Measurements from ENCODE around the gene FTO.

FTO gene

DNA sequence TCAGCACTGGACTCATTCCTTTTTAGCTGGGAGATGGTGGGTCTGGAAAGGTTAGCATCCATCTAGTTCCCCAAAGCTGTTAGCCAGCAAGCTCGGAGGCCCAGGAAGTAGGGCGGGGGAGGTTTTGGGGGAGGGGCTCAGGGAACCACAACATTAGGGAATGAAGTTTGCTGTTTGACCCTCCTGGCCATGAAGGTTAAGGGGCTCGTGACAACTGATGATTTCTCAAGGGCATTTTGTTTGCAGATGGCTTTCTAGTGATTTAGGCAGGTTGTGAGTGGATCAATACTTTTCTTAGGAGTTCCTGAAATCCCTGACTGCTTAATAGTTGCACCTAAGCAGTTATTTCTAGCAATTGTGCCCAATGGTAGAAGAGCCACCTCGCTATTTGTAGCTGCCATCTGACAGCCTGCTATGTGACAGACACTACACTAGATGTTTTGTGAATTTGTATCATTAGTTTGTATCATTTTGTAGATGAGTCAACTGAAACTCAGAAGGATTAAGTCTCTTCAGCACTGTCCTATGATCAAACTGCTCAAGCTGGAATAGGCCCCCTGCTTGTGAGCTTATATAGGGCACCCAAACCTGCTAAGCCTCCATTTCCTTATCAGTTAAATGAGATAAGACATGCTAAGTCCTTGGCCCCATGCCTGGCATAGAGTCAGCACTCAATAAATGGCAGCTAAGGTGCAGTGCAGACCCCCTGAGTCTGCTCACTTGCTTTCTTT lies 436.3 kb downstream of the FTO start:
- DNase-seq = no peak

DNA sequence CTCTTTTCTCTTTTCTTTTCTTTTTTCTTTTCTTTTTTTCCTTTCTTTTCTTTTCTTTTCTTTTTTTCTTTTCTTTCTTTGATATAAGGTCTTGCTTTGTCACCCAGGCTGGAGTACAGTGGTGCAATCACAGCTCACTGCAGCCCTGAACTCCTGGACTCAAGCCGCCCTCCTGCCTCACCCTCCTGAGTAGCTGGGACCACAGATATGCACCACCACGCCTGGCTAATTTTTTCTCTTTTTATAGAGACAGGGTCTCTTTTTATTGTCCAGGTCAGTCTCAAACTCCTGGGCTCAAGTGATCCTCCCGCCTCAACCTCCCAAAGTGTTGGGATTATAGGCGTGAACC lies 436.8 kb downstream of the FTO start:
- no peak for DNase-seq

DNA sequence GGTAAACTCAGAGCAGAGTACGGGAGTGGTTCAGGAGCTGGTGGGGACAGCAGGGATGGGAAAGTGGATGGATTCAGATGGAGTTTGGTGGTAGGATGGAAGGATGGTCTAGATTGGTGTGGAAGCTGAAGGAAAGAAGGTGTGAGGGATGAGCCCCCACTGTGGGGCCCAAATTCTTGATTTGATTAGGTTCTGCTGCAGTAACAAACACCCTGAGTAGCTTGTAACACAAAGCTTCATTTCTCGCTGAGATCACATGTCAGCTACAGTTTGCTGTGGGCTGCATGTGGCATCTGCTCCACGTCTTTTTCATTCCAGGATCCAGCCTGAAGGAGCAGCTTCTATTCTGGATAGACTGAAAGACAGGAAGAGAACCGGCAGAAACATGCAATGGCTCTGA lies 438.8 kb downstream of the FTO start:
- no peak for DNase-seq

DNA sequence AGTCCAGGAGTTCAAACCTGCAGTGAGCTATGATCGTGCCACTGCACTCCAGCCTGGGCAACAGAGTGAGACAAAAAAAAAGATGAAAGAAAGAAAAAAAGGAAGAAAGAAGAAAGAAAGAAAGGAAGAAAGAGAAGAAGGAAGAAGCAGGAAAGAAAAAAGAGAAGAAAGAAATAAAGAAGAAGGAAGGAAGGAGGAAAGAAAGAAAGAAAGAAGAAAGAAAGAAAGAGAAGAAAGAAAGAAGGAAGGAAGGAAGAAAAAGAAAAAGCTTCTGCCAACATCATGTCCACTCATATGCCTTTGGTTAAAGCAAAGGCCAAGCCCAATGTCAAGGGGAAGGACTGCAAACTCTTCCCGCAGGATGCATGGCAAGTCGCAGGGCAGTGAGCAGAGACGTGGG lies 439.5 kb downstream of the FTO start:
- no peak for DNase-seq

DNA sequence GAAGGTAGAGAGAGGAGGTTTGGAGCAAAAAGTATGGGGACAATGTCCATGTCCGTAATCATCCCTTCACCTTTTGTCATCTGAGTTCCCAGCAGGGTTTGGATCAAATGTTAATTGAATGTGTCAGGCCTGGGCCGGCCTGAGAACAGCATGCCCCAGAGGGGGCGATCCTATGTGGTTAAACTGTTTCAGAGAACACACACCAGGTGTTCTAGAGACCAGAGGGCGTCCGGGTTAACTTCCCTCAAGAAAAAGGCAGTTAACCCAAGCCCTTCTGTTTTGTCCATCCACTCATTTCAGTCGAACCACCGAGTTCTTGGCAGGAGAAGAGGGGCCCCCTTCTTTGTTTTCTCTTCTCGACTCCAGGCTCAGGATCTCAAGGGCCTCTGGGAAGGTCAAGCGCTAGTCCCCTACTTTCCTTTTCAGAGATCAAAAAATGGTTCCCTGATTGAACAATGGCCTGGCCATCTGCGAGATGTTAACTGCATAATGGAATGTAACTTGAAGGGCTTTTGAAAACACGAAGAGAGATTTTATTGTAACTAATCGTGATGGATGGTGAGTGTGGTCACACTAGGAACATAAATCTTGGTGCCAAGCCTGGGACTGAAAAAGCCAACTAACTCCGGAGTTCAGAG lies 440.1 kb downstream of the FTO start:
- DNase-seq = no peak

DNA sequence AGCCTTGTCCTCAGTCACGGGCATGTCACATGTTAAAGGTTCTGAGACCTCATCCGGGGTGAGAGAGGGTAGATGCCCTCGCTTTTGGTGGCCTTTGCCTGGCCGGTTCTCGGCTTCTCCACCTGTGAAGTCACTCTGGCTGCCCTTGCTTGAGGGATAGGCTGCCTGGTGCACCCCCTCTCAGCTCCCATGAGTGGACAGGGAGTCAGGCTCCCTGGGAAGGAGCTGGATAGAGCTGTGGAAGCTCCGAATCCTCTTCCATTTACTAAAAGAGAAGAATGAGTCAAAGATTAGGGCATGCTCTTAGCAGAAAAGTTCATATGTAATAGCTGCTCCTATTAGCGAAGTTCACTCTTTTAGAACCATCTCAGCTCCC lies 440.6 kb downstream of the FTO start:
- no peak for DNase-seq

DNA sequence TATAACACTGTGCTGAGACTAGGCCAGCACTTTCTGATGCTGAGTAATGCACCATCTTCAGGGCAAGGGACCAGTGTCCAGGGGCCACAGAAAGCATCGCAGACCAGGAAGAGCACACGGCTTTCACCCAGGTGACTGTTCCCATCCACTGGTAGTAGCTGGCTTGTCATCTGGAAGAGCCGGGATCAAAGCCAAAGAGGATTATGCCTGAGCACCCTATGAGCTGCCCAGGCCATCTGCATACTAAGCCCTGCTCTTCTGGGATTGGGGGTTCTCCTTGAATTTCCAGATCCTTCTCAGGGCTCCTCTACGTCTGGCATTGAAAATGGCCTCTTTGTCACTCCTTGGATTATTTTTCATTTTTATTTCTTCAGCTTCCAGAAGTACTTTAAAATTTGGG lies 441.9 kb downstream of the FTO start:
- DNase-seq = peak; percentile 6

DNA sequence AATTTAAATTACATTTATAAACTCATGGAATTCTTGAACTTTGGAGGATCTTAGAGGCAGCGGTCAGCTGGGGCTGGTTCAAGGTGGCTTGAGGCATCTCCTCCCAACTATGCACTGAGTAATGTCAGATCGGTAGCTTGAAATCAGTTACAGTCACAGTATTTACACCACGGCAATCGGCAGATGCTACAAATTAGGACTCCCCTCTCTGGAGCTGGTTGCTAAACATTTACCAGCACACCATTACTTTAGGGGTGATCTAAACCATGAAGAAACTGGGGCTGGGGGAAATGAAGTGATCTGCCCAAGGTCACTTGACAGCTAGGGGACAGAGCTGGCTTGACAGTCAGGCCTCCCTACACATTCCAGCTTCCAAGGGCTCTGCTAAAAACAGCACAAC lies 445.0 kb downstream of the FTO start:
- DNase-seq = no peak

DNA sequence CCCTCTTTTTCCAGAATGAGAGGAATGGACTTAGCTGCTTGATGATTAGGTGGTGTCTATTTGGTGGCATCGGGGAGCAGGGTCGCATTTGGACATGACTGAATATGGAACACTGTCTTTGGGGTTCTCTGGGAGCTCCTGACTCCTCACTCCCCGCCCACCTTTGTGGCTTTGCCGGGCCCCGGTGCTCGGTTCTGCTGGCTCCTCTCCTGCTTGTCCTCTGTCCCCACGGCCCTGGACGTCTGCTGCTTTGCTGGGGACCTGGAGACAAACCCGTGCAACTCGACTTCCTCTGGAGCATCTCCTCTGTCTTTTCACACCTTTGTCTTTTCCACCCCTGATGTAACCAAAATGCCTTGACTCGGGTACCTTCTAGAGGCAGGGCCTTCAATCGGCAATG lies 446.9 kb downstream of the FTO start:
- DNase-seq = no peak

DNA sequence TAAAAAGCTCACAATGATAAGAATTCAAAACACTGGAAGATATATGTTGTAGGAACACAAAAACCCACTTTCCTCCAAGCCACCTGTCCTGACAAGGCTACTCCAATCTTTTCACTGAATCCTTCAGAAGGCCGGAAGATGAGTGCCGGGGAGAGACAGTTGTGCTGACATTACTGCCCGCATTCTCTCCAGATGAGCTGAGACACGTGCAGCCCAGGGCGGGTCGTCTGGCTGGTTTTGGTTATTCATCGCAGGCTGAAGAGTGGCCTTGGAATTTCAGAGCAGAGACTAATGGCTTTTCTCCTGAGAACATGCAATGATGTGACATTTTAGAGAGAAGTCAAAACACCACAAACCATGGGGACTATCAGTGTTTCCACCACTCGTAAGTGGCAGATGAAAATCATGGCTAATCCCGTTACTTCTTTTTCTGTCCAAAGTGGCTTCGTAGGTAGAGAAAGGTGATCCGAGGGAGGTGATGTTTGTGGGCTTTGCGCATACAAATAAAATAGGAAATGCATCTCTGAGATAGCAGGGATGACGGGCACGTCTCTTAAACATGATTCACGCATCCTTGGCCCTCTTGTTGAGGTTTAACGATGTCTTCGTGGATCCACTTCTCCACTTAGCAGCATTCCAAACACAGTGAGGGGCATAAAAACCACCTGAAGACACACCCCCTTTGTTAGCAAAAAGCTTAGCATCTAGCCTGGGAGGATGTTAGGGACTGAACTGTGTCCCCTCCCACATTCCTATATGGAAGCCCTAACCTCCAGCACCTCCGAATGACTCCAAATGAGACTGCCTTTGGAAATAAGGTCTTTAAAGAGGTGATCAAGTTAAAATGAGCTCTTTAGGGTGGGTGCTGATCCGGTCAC lies 448.6 kb downstream of the FTO start:
- DNase-seq = no peak

DNA sequence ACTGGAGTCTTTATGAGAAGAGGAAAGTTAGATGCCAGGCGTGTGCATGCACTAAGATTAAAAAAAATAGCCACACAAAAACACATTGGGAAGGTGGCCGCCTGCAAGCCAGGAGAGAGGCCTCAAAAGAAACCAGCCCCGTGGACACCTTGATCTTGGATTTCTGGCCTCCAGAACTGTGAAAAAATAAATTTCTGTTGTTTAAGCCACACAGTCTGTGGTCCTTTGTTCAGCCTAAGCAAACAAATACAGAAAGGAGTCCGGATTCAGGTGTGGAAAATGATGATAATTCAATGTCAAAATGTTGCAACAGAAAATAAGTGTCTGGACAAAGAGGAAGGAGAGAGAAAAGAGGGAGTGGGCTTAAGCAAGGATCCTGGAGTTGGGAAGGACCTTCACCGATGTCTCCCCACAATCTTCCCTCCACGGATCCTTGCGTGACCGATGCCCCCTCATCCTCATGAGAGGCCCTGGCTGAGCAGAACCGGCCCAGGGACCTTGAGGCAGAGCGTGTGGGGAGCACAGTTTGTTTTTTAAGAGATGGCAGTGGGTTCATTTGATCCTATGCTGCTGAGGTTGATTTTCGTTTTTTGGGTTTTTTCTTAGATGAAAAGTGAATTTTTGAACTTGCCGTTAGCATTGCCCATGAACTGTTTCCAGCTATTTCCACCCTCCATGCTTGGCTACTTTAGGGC lies 449.4 kb downstream of the FTO start:
- DNase-seq = no peak

DNA sequence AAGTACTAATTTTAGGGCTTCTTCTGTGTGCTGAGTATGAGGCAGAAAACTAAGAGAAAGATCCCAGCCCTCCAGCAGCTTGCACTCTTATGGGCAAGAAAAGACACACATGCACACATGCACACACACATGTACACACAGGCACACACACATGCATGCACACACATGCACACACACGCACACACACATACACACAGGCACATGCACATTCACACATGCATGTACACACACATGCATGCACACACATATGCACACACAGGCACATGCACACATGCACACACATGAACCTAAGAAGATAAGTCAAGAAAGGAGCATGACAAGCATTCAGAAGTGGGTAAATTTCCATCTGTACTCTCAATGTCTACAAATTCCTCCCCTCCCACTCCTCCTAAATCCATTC lies 452.4 kb downstream of the FTO start:
- no peak for DNase-seq

DNA sequence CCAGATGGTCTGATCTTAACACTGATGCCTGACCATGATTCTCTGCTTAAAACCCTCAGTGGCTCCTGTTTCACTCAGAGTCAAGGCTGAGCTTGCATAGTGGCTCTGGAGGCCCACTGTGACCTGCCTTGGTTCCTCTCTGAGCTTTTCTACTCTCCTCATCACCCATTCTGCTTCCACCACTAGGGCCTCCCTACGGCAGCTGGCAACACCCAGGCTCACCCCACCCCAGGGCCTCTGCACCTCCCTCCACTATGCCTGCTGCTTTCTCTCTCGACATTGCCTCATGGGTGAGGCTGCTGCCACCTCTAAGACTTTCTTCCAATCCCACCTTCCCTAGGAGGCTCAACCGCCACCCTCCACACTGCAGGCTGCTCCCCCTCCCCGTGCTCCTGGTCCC lies 455.0 kb downstream of the FTO start:
- DNase-seq = no peak

DNA sequence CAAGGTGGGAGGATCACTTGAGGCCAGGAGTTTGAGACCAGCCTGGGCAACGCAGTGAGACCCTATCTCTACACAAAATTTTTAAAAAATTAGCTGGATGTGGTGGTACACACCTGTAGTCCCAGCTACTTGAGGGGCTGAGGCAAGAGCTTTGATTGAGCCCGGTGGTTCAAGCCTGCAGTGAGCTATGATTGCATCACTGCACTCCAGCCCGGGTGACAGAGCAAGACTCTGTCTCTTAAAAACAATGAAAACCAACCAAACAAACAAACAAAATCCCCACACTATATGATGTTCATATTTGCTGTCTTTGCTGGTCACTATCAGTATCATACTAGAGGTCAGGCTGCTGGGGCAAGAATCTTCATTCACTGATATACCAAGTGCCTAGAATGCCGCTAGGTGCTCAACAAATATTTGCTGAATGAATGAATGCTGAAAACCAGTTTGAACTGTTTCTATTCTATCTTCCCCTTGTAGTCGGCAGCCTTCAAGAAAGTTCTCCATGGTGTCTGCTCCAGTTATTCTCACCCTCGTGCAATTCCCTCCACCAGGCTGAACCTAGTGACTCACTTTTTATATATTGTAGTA lies 455.6 kb downstream of the FTO start:
- DNase-seq = no peak

DNA sequence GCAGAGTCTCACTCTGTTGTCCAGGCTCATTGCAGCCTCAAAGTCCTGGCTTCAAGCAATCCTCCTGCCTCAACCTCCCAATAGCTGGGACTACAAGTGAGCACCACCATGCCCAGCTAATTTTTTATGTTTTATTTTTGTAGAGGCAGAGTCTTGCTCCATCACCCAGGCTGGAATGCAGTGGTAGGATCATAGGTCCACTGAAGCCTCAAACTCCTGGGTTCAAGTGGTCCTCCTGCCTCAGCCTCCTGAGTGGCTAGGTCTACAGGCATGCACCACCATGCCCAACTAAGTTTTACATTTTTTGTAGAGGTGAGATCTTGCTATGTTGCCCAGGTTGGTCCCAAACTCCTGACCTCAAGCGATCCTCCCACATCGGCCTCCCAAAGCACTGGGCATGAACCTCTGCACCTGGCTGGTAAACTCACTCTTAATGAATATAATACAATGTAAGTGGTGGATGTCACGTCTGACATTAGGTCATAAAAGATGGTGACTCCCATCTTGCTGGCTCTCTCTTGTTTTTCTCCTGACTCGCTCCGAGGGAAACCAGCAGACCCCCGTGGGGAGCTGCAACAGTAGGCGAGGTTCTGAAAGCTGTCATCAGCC lies 456.4 kb downstream of the FTO start:
- no peak for DNase-seq

DNA sequence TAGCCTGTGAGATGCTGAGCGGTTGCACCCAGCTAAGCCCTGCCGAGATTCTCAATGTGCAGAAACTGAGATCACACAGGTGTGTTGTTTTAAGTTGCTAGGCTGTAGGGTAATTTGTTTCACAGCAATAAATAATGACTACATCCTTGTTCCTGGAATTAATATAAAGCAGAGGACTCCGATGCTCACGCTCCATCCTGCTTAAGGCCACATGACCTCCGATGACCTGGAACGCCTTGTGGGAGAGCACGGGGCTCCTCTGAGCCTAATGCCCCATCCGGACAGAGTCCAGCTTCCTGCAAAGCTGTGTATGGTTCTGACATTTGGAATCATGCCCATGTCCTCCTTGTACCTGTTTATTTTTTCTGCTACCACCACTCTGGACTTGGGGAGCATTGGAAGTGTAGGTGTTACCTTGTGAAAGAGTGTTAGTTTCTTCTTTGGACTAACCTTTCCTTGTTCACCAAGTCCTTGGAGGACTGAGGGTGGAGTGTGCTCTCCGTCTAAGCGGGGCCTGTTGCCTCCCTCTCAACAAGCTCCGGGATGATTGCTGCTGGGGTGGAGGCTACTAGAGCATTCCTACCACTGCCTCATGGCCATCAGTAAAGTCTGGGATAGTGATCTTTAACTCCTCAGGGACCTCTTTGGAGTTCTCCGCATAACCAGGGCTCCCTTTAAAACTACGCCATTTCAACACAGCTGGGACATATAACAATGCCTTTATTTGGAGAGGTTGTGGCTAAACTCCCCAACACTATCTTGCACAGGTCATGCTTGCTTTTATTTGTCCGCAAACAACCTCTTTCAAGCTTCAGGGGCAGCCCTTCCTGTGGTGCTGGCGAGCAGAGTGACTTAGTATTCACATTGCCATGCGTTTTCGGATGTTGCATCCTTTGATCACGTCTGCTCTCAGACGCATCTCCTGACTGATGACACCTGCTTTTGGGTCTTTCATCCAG lies 457.3 kb downstream of the FTO start:
- DNase-seq = no peak

DNA sequence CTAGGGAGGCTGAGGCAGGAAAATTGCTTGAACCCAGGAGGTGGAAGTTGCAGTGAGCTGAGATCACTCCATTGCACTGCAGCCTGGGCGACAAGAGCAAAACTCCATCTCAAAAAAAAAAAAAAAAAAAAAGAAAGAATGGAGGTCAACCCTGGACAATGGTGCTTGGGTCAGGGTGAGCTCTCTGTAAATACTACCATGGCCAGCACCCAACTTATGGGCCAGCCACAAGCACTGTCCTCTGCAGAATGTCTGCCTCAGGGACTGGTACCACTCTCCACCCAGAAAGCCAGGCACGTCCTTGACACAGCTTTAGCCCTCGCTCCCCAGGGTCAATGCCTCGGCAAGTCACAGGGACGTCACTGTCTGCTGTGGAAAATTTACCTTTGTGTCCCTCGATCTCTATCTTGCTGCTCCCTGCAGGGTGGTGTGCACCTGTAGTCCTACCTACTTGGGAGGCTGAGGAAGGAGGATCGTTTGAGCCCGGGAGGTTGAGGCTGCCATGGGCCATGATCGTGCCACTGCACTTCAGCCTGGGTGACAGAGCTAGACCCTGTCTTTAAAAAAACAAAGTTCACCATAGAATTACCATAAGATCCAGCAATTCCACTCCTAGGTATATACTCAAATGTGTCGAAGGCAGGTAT lies 459.4 kb downstream of the FTO start:
- no peak for DNase-seq

DNA sequence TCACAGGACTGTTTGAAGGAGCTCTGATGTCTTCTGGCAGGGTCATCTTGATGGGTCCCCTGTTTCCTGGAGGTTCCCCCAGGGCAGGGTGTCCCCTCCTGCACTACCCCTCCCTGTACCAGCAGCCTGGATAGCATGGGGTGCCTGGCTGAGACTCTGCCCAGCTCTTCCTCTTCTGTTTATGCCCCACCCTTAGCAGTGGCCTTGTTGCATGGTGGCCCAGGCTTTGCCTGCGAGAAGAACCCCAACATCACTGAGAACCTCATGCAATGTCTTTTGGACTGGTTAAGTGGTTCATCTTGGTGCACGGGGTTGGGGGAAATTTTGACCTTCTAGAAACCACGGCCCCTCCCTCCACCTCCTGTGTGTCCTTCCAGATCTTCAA lies 460.8 kb downstream of the FTO start:
- no peak for DNase-seq

DNA sequence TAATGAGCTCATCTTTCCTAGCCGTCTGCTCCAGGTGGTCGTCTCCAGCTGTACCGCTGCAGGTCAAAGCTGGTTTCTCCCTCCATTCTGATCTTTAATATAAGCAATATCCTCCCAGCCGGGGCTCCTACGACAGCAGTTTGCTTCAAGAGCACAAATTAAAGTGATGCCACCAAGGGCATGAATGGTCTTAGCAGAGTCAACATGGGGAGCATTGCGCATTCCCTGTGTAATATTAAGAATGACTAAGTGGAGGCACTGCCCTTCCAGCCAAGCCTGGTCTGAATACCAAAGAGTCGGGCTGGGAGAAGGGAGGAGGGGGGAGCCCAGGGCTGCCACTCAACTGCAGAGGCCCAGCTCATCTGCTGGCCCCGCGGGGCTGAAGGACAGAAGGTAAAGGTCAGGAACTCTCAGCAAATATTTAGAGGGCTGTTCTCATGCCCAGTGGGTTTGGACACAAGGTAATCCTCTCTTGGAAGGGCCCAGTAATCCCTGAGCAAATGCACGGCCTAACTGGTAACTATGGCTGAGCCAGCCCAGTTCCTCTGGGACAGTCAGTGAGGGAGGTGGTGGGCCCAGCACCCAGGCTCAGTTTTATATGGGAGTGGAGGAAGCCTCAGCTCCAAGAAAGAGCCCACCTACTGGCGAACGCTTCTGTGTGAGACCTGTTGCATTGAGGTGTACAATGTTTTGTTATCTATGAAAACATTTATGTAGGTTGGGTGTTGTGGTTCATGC lies 461.4 kb downstream of the FTO start:
- no peak for DNase-seq
